GM18873 (cell line): ENCODE data around the gene AHSA1.
"Not testable (repeated sequence)": the region's sequence is repeated elsewhere in the genome, so short reads cannot be mapped to it uniquely, and the experiment has no call there.

Experiments
- ATAC-seq: cut with Tn5 transposase; IDR thresholded peaks from one replicate; pipeline ENCODE4 v1.9.1; 2021; ENCODE audit warnings: mild to moderate bottlenecking, moderate library complexity, moderate number of reproducible peaks; ENCODE audit not compliant: unreplicated experiment, low FRiP score

The AHSA1 gene

DNA sequence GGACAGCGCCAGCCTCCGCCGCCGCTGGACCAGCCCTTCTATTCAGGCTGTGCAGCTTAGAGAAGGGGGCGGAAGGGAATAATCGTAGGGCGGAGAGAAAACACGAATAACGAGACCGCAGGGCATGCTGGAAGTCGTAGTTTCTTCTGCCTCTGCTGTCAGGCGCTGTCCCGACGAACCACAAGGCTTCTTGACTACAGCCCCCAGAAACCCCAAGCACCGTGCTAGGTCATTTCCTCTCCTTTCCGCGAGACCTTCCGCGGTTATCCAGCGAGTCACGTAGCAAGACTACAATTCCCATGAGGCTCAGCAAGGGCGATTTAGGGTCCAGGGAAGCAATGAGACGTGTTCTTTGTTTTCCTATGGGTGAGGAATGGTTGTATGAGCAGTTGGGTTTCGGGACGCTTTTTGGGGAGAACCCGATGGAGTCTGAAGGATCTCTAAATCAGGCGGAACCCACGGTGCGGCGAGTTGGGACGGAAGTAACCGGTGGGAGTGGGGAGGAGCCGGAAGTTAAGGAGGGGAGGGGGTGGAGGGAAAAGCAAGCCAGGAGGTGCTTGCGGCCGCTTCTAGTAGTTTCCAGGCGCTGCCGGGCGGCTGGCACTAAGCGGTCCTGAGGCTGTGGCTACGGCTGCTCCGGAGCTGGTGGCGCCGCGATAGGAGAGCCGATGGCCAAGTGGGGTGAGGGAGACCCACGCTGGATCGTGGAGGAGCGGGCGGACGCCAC lies at the start of gene AHSA1, which contains the start of gene VIPAS39:
AHSA1 (plus strand) TSS at position 572 of the 727 bp plus-strand sequence; CDS start at position 669, 97 bp downstream.
VIPAS39 (minus strand) TSS at position 80 of the 727 bp plus-strand sequence. CDS start 3,499 bp downstream, outside the sequence.
- peak; percentile 84 for ATAC-seq

DNA sequence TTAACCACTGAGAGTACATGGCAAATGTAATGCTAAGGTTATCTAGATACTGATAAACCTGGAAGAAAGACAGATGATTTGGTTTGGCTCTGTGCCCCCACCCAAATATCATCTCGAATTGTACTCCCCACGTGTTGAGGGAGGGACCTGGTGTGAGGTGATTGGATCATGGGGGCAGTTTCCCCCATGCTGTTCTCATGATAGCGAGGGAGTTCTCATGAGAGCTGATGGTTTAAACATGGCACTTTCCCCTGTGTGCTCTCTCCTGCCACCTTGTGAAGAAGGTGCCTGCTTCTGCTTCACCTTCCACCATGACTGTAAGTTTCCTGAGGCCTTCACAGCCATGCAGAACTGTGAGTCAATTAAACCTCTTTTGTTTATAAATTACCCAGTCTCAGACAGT lies 48.8 kb upstream of the AHSA1 start:
- ATAC-seq: no peak

- not testable (repeated sequence) for ATAC-seq
Observed at GRCh38 chr14:77415403-77416030, 42.4 kb upstream of the AHSA1 start.

DNA sequence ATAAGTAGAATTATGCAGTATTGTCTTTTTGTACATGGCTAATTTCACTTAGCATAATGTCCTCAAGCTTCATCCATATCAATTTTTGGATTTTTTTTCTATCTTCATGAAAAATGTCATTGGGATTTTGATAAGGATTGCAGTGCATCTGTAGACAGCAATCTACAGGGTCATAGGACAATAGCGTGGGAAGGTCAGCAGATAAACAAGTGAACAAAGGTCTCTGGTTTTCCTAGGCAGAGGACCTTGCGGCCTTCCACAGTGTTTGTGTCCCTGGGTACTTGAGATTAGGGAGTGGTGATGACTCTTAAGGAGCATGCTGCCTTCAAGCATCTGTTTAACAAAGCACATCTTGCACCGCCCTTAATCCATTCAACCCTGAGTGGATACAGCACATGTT lies 41.8 kb upstream of the AHSA1 start:
- not testable (repeated sequence) for ATAC-seq

GRCh38 chr14:77416836-77417235 lies 41.1 kb upstream of the AHSA1 start:
- no peak for ATAC-seq

- ATAC-seq: no peak
Observed at GRCh38 chr14:77421201-77421600, 36.7 kb upstream of the AHSA1 start.

DNA sequence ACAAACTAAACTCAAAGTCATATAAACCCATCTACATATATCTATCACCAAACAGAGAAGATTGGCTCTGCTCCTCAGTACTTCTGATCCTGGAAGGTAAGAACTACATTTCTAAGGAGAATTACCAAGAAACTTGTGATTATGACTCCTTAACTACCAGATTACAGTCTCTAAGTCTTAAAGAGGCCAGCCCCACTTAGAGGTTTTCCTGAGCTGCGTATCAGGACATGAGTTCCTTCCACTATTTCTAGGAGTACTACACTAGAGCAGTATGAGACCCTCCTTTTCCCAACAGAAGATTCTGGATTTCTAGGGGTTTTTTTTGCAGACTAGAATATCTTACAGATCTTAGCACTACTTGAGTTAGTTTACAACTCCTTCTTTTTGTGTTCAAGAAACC lies 34.5 kb upstream of the AHSA1 start, which contains the start of gene NOXRED1:
NOXRED1 (minus strand) TSS at position 101 of the 400 bp plus-strand sequence. CDS start 634 bp downstream, outside the sequence.
- ATAC-seq: no peak

DNA sequence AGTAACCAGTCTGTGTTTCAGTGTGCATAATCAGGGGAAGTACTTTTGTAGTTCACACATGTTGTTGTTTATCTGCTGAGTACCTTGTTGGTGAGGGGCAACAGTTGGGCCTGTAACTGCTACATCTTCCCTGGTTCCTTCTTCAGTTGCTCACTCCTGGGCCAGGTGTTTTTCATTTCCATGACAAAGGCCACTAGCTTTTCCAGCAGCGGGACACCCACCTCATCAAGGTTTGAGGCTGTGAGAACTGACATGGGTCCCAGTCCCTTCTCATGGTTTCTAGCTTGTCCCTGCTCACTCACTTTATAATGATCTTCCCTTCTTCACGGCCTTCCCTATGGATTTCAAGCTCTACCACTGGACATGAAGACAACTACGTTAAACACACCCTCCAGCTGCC lies 33.0 kb upstream of the AHSA1 start:
- ATAC-seq: no peak

DNA sequence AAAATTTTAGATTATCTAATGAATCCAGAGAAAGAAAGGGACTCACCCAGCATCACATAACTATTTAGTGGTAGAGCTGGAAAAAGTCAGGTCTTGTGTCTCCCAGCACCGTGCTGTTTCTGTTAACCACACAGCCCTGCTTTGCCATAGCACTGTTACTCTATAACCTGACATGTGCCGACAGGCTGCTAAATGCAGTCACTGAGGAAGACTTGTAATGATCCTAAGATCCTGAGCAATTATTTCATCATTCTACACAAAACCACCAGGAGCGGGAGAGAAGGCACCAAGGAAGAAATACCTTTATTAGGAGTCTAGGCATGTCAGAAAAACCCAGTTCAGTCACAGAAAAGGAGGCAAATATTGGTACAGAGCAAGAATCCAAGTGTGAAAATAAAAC lies 31.5 kb upstream of the AHSA1 start:
- ATAC-seq: no peak

DNA sequence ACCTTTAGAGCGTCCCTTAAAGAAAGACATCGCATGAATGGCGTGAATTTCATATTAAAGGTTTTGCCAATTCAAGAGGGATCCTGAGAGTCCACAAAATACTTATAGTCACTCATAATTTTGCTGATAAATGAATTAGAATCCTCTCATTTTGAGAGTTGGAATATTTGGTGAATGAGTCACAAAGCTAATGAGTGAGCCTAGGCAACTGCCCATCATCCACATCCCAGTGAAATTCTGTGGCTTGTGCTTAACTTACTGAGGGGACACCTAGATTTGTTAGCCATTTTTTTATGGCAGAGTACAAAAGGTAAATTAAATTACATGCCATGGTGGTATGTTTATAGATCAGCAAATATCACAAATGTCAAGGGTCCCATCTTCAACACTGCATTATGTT lies 21.9 kb upstream of the AHSA1 start:
- no peak for ATAC-seq

DNA sequence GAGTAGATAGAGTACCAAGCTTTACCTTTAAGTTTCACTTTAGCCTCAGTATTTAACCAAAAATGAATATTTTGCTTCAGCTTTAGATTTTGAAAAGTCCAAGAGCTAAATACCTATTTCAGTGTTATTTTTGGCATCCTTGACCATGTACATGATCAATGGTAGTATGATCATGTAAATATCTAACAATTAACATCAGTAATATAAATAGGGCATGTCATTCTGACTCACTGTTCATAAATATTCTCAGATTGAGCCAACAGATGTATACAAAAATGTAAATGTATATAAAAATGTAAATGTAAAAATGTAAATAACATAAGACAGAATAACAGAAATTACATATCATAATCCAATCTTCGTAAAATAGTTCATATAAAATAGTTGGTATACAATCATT lies 19.3 kb upstream of the AHSA1 start:
- no peak for ATAC-seq

GRCh38 chr14:77439861-77440260 lies 18.0 kb upstream of the AHSA1 start:
- ATAC-seq: no peak

DNA sequence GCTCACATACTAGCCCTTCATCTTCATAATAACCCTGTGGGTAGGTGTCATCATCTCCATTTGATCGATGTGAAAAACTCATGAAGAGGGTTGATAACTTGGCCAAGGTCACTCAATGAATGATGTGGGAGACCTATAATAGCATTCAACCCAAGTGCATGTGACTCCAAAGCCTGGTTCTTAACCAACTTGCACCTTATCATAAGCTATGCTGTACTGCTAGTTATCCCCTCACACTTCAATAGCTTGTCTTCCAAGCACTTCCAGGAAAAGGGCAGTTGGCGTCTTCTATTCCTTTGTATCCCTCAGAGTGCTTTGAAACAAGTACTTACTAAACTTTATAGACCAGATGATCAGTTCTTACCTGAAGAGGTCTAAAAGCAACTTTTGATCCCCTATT lies 15.7 kb upstream of the AHSA1 start:
- ATAC-seq: no peak

- no peak for ATAC-seq
Observed at GRCh38 chr14:77455966-77456640, 1.8 kb upstream of the AHSA1 start.

- ATAC-seq: no peak
Observed at GRCh38 chr14:77457115-77457521, 775 bp upstream of the AHSA1 start.

- ATAC-seq: peak; percentile 22
Observed at GRCh38 chr14:77458249-77458950, 507 bp downstream of the AHSA1 start.

GRCh38 chr14:77459072-77459723 lies 1.3 kb downstream of the AHSA1 start:
- no peak for ATAC-seq

DNA sequence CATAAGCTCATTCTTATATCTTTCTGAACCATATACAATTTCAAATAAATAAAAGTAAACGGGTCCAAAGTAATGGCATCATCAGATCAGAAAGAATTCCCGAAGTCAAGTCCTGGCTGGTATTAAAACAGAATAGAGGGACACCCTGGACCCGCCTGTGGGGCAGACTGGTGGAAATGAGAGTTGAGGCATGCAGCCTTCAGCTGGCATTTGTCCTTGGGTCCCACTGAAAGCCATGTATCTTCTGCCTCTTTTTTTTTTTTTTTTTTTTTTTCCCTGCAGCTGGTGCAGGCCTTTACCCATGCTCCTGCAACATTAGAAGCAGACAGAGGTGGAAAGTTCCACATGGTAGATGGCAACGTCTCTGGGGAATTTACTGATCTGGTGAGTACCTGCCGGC lies 9.9 kb downstream of the AHSA1 start:
- ATAC-seq: no peak

GRCh38 chr14:77469067-77469505 lies 11.2 kb downstream of the AHSA1 start:
- ATAC-seq: no peak

DNA sequence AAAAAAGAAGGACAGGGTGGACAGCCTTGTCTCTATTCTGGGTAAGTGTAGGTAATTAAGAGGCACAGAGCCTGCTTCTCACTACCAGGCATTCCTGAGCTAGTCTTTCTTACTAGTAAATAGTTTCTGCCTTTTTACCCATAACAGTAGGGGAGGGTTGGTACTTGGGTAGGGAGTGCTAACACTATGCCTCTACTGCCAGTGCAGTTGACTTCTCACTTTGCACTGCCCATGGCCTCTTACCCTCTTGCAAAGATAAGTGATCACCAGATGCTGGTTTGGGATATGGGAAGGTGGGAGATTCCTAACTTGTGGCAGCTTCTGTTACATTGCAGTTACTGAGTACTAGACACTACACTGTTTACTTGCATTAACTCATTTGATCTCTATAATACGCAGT lies 11.6 kb downstream of the AHSA1 start:
- ATAC-seq: no peak
